SW480 (cell line): ENCODE measurements around the gene TMEM86B.

Experiments used
- DNase-seq: peaks from one replicate; pipeline ENCODE4 v3.0.0-alpha.2; 2016; ENCODE audit warnings: low spot score

Gene TMEM86B

GRCh38 chr19:55257461-55258420 lies 29.2 kb upstream of the TMEM86B start:
- no peak for DNase-seq

- no peak for DNase-seq
These were observed 28.2 kb upstream of the TMEM86B start for GRCh38 chr19:55256562-55257460.

DNA sequence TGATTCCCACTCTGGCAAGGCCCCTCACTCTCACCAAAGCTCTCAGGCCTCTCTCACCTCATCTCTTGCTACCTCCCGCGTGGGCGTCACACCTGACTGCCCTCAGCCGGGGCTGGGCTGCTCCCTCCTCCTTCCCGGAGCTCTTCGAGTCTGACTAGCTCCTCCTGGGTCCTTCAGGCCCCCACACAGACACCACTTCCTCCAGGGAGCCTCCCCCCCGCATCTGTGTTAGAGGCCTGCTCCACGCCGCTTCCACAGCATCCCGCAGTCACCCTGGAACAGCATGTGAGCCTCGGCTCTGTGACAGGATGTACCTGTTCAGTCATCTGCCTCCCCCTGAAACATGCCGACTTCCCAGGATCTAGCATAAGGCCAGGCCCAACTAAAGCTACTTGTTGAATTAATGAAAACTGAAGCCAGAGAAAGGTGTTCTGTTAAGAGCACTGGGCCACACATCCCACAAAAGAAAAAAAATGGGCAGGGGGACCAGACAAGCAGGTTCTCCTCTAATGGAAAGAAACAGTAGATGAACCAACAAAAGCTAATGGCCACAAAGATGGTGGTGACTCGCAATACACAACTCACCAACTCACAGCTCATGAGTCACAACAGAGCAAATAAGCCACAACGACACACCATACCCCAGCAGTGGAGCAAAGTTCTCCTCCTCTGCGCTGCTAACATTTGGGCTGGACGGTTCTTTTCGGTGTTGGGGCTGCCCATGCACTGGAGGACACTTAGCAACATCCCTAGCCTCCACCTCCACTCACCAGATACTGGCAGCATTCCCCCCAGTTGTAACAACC lies 27.3 kb upstream of the TMEM86B start:
- DNase-seq: no peak

GRCh38 chr19:55254625-55254977 lies 26.0 kb upstream of the TMEM86B start:
- DNase-seq: no peak

DNA sequence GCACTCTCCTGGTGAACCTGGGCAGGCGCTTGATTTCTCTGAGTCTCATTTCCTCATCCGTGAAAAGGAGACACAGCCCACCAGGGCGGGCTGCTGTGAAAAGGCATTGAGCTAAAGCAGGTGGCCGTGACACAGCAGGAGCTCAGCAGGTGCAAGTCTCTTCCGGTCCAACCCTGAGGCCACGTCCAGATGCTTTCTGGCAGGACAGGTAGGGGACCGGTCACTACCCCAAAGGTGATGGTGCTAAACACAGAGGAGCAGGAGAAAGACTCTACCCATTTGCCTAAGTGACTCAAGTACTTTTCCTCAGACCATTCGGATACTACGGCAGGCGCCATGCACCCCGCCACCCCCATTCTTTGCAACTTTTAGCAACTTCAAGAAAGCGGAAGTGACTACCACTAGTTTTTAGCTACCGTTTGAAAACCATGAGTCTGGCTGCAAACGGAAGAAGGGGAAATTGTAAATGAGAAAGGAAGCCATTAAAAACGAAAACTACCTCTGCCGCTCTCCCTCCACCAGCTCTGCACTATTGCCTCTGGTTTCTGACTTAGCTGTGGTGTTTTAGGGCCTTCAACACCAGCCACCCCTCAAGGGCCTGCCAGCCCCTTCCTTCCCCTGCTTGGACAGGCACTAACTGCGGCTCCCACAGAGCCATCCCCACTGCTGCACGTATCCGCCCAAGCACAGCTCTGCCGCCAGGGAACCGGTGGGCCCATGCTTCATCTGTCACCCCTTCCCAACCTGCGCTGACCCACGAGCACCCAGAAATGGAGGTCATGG lies 25.5 kb upstream of the TMEM86B start:
- no peak for DNase-seq

DNA sequence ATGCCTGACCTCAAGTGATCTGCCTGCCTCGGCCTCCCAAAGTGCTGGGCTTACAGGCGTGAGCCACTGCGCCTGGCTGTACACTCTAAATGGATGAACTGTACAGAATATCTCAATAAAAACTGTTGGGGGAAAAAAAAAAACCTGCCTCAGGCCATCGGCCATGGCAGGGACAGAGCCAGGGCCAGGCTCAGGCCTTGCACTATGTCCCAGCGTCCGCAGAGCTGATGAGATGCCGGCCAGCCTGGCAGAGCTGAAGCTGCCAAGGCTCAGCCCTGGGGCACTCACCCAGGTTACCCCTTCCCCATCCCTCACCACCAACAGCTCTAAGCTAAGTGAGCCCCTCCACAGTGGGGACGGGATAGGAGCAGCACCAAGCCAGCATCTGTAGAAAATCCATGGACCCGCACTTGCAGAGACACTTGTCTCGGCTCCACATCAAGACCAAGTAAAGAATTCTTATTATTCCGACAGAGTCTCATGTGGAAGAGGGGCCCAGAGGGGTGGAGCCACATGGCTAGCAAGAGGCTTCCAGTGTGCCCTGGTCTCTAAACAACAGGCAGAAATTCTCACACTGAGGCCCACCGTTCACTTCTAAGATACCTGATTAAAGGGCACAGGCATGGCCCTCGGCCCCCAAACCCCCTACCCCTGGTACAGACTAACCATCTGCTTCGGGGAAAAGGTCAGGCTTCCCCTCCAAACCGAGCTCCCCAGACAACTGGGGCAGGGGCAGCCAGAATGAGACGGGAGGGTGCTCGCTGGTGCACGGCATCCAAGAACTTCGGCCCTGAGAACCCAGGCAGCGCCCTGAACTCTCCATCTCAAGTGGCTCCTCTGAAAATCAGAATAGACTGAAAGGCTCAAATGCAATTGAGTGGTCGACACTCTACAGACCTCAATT lies 24.4 kb upstream of the TMEM86B start:
- no peak for DNase-seq

DNA sequence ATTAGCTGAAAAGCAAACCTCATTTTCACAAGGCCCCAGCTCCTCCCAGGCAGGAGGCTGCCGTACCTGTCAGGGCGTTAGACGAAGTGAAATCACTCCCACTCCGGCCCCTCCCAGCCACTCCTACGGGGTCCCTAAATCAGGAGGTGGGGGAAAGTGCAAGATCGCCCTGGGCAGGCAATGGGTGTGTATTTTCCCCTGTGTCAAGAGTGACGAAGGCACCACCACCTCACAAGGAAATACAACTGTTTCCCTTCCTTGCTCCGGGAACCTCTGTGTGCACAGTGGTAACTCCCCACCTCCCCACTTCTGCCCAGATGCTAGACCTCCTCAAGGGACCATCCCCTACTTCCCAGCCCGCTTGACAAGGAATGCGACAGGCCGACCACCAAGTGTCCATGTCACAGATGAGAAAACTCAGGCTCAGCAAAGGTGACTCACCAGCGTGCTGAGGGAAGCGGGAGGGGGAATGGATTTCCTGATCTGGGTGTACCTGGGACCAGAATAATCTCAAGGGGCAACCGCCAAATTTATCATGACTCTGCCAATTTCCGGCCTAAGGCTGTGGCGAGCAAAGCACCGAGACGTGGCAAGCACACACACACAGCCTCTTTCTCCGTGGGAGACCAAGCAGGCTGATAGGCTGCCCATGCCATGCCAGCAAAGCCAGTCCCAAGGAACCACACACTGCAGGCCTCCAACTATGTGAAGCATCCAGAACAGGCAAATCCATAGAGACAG lies 22.9 kb upstream of the TMEM86B start:
- no peak for DNase-seq

GRCh38 chr19:55250262-55251036 lies 21.9 kb upstream of the TMEM86B start:
- no peak for DNase-seq

DNA sequence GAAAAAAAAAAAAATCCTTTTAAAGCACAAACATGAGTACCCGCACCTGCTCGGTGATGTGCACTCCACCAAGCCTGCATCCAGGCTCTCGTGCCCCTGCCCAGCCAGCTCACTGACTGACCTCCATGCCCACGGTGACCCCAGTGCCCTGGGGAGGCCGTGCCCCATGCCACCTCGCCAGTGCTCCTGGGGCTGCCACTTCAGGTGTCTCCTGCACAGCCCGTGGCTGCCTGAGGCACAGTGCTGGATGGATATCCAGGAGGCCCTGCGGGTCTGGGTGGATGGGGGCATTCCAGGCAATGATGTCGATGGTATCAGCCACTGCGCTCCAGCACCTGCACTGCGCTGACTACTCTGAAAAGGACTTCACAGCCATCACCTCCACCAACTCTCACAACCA lies 21.3 kb upstream of the TMEM86B start:
- no peak for DNase-seq

- no peak for DNase-seq
These were observed 20.1 kb upstream of the TMEM86B start for GRCh38 chr19:55248704-55249103.

- no peak for DNase-seq
These were observed 19.7 kb upstream of the TMEM86B start for GRCh38 chr19:55248166-55248675.

DNA sequence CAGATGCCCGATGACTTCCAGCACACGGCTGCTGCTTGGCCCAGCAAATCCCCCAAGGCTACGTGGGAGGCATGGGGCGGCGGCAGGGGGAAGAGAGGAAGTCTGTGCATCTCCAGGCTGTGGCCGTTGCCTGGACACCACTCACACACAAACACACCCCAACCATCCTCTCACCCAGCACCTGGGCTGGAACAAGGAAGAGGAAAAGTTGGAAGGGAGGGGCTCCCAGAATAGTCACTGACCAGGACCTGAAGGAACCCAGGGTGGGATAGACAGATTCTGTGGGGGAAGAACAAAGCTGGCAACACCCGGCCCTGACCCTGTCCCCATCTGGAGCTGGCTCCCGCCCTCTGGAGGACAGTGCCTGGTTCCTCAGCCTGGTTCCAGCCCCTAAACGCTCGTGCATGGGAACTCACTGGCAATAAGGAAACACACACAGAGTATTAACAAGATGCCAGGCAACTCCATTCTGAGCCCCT lies 19.1 kb upstream of the TMEM86B start:
- no peak for DNase-seq

- no peak for DNase-seq
These were observed 18.2 kb upstream of the TMEM86B start for GRCh38 chr19:55246462-55247451.

GRCh38 chr19:55245236-55245904 lies 16.8 kb upstream of the TMEM86B start:
- no peak for DNase-seq

- DNase-seq: no peak
These were observed 15.6 kb upstream of the TMEM86B start for GRCh38 chr19:55244004-55244680.

DNA sequence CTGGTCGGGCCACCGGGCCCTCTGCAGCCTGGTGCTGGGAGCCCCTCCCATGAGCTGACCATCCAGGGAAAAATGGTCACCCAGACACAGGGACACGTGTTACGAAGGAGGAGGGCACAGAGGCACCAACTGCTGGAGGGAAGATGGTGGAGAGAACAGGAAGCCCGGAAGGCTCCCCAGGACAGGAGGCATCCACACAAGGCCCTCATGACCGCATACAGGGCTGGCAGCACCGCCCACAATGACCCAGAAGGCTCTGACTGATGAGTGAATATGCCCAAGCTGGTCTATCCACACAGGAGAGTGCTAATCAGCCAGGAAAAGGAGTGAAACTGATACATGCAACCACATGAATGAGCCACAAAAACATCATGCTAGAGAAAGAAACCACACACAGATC lies 14.0 kb upstream of the TMEM86B start:
- no peak for DNase-seq
